K562 (cell line): ENCODE data around the gene MALRD1. TPM values are rescaled to one million over a fixed set of nuclear protein-coding genes. Genes with fewer than 3 reads are reported as not detected.

Experiments
- ATAC-seq: fragments of 200-7000 bp; cut with Tn5 transposase; 3 replicates; pipeline ENCODE4 v1.9.1; 2020; ENCODE audit warnings: moderate library complexity
- BruUV-seq: library from RNA; stranded (reverse); fragments of 400-500 nt; replicated peaks from 2 replicates; lab custom pipeline; 2021; lab: Mats Ljungman, UMichigan
- CTCF ChIA-PET: fragments of 300-600 bp; formaldehyde crosslinking; extraction: SDS; loops from one replicate; lab custom pipeline; 2021; ENCODE audit warnings: low intra/inter-chr PET ratio; lab: Yijun Ruan, JAX
- POLR2A ChIA-PET: fragments of 300-600, 350-650 bp; sonication (Branson Sonifier 250); formaldehyde crosslinking; extraction: SDS; loops from one replicate; lab custom pipeline; 2021; ENCODE audit warnings: antibody characterized with exemption, inconsistent platforms; lab: Yijun Ruan, JAX
- DNase-seq, 4 experiments: peaks; one replicate each; pipeline versions ENCODE4 v3.0.0 to v3.0.0-alpha.2; 2011 to 2018; ENCODE audit warnings: low spot score in 3 of 4, mixed read lengths in 3 of 4; ENCODE audit errors: extremely low read depth in 1 of 4
- FAIRE-seq: peaks from 2 replicates; lab custom pipeline; 2011; peaks lifted over from hg19 to GRCh38; lab: Jason Lieb, UNC
- H2AFZ ChIP-seq: 2 replicates; pipeline ENCODE4 v1.6.0; 2011; ENCODE audit warnings: low read depth, low read length, control low read depth, inconsistent platforms
- H3K27ac ChIP-seq: fragments of 200-600 bp; 3 replicates; pipeline ENCODE4 v1.8.0; 2011; ENCODE audit warnings: low read depth, mild to moderate bottlenecking, control low read depth, inconsistent platforms, low read length, moderate library complexity, mixed read lengths; ENCODE audit errors: extremely low read depth
- H3K27me3 ChIP-seq, 2 experiments: fragments of 300-600 bp in 1 of 2; 2 replicates in 1 of 2; 3 replicates in 1 of 2; pipeline versions ENCODE4 v1.6.0 to v1.8.0; 2011; ENCODE audit warnings: inconsistent platforms in 2 of 2, low read length in 2 of 2, mild to moderate bottlenecking in 1 of 2, mixed read lengths in 1 of 2, moderate library complexity in 1 of 2; ENCODE audit not compliant: control insufficient read depth in 2 of 2, insufficient read depth in 2 of 2
- H3K36me3 ChIP-seq: fragments of 300-600 bp; 3 replicates; pipeline ENCODE4 v1.8.0; 2011; ENCODE audit warnings: mild to moderate bottlenecking, low read length, inconsistent platforms; ENCODE audit not compliant: control insufficient read depth, insufficient read depth
- H3K4me1 ChIP-seq, 2 experiments: fragments of 200-600 bp in 1 of 2; replicated peaks in 1 of 2; 2 replicates in 1 of 2; 3 replicates in 1 of 2; pipeline versions ENCODE4 v1.5.1 to v1.8.0; 2011; ENCODE audit warnings: inconsistent platforms in 2 of 2, low read length in 2 of 2, mild to moderate bottlenecking in 1 of 2, mixed read lengths in 1 of 2, moderate library complexity in 1 of 2; ENCODE audit not compliant: control insufficient read depth in 2 of 2, insufficient read depth in 2 of 2
- H3K4me2 ChIP-seq: 2 replicates; pipeline ENCODE4 v1.6.1; 2011; ENCODE audit warnings: low read length, control low read depth, inconsistent platforms, mixed read lengths; ENCODE audit not compliant: insufficient read depth
- H3K4me3 ChIP-seq: fragments of 200-600 bp; sonication (generic), shearing (Covaris generic); 2 replicates; pipeline ENCODE4 v1.5.1; 2016; ENCODE audit warnings: control low read depth, inconsistent platforms
- H3K79me2 ChIP-seq: fragments of 200-600 bp; 3 replicates; pipeline ENCODE4 v1.8.0; 2011; ENCODE audit warnings: low read length, inconsistent platforms; ENCODE audit not compliant: control insufficient read depth, insufficient read depth
- H3K9ac ChIP-seq, 2 experiments: 2 replicates each; pipeline versions ENCODE4 v1.6.0 to v1.6.1; 2011; ENCODE audit warnings: low read depth in 2 of 2, low read length in 2 of 2, control low read depth in 1 of 2, inconsistent platforms in 1 of 2, mild to moderate bottlenecking in 1 of 2, mixed read lengths in 1 of 2; ENCODE audit not compliant: insufficient read depth in 1 of 2
- H3K9me1 ChIP-seq: one replicate; pipeline ENCODE4 v1.6.0; 2011; ENCODE audit warnings: inconsistent platforms, mild to moderate bottlenecking, low read length, moderate library complexity; ENCODE audit not compliant: control insufficient read depth, insufficient read depth
- H3K9me3 ChIP-seq: replicated peaks from 2 replicates; pipeline ENCODE4 v1.5.1; 2011; ENCODE audit warnings: low read depth, low read length, inconsistent platforms; ENCODE audit not compliant: control insufficient read depth, insufficient read depth
- H4K20me1 ChIP-seq: replicated peaks from 2 replicates; pipeline ENCODE4 v1.6.1; 2011; ENCODE audit warnings: low read length, inconsistent platforms, mixed read lengths; ENCODE audit not compliant: control insufficient read depth, insufficient read depth
- CHD2 ChIP-seq: IDR thresholded peaks from 2 replicates; pipeline ENCODE4 v1.6.1; 2011; ENCODE audit warnings: low read depth, low read length
- ELK3 ChIP-seq: fragments of 450-650 bp; formaldehyde crosslinking; IDR thresholded peaks from 2 replicates; pipeline ENCODE4 v1.4.0; 2020; ENCODE audit warnings: mild to moderate bottlenecking
- EZH2 ChIP-seq: IDR thresholded peaks from 2 replicates; pipeline ENCODE4 v1.6.1; 2012; ENCODE audit warnings: low read depth, mild to moderate bottlenecking, inconsistent platforms, low read length, borderline replicate concordance
- KAT8 ChIP-seq: fragments of 450-650 bp; IDR thresholded peaks from 2 replicates; pipeline ENCODE4 v1.6.1; 2016; ENCODE audit warnings: low read depth, mild to moderate bottlenecking
- MCM3 ChIP-seq: fragments of 450-650 bp; IDR thresholded peaks from 2 replicates; pipeline ENCODE4 v1.6.1; 2016
- NCOA2 ChIP-seq, 2 experiments: fragments of 450-650 bp; IDR thresholded peaks; 2 replicates each; pipeline ENCODE4 v1.6.1; 2018; ENCODE audit warnings: mild to moderate bottlenecking in 2 of 2, moderate library complexity in 1 of 2; ENCODE audit not compliant: partially characterized antibody in 2 of 2
- NFE2L1 ChIP-seq: fragments of 450-650 bp; IDR thresholded peaks from 2 replicates; pipeline ENCODE4 v1.6.1; 2016; ENCODE audit warnings: missing genetic modification characterization, low read depth, mild to moderate bottlenecking, missing compliant biosample characterization, moderate library complexity, borderline replicate concordance
- NR0B1 ChIP-seq: fragments of 450-650 bp; IDR thresholded peaks from one replicate; pipeline ENCODE4 v1.6.1; 2018; ENCODE audit warnings: mild to moderate bottlenecking, moderate library complexity; ENCODE audit not compliant: partially characterized antibody
- RAD21 ChIP-seq, 2 experiments: fragments of 250-450 bp in 1 of 2; fragments of 450-650 bp in 1 of 2; sonication (Bioruptor Pico) in 1 of 2; formaldehyde crosslinking in 1 of 2; IDR thresholded peaks in 1 of 2; conservative IDR thresholded peaks in 1 of 2; 2 replicates each; pipeline versions ENCODE4 v1.4.0 to v1.8.0; 2020 to 2022; ENCODE audit warnings: mild to moderate bottlenecking in 2 of 2, moderate library complexity in 1 of 2
- TSC22D4 ChIP-seq: fragments of 450-650 bp; IDR thresholded peaks from 2 replicates; pipeline ENCODE4 v1.6.1; 2016; ENCODE audit warnings: missing genetic modification characterization, missing biosample characterization, control low read depth
- U2AF2 ChIP-seq: fragments of 200-400 bp; formaldehyde crosslinking; optimal IDR thresholded peaks from 2 replicates; pipeline ENCODE3; 2017; ENCODE audit warnings: low read depth, mild to moderate bottlenecking, low read length
- ZNF23 ChIP-seq: fragments of 250-450 bp; sonication (Bioruptor Pico); IDR thresholded peaks from 2 replicates; pipeline ENCODE4 v1.4.0; 2020; ENCODE audit warnings: mild to moderate bottlenecking
- ZNF57 ChIP-seq: fragments of 450-650 bp; formaldehyde crosslinking; IDR thresholded peaks from 2 replicates; pipeline ENCODE4 v1.4.0; 2020; ENCODE audit warnings: mild to moderate bottlenecking, moderate library complexity
- WGBS: fragments of 100-300 bp; shearing (Covaris generic); methylation state at CpG from one replicate; pipeline ENCODE4 v1.1.6; 2016; ENCODE audit warnings: low coverage, mixed read lengths; ENCODE audit not compliant: insufficient coverage; ENCODE audit errors: missing lambda C conversion rate; 5-methylcytosine and 5-hydroxymethylcytosine counted together
- in situ Hi-C: fragments of 300-500 bp; cut with MboI; formaldehyde crosslinking; loops from 4 replicates; pipeline ENCODE4 v1.15.0; 2018; ENCODE audit warnings: inconsistent platforms, mixed read lengths
- intact Hi-C: fragments of 100-400 bp; cut with micrococcal nuclease; formaldehyde crosslinking; loops from 2 replicates; pipeline ENCODE4 v1.14.2; 2022
- polyA plus RNA-seq, 8 experiments: library from polyadenylated mRNA; depleted of rRNA in 4 of 8; stranded (reverse) in 5 of 8; unstranded in 3 of 8; fragments of >200 nt; fragmentation: Nextera tagmentation in 2 of 8; fragmentation: Illumina TruSeq in 1 of 8; extraction: Ambion mirVana in 2 of 8; extraction: Trizol in 1 of 8; gene quantifications; 2 replicates each; pipeline versions ENCODE4 v1.2.1 to v1.2.3, GENCODE V29; 2011 to 2014; ENCODE audit warnings: inconsistent platforms in 1 of 8, missing spikeins in 1 of 8
- total RNA-seq, 7 experiments: library from RNA; depleted of rRNA in 6 of 7; stranded (reverse); fragments of >200 nt in 6 of 7; fragmentation: Illumina TruSeq in 2 of 7; extraction: Trizol in 2 of 7; gene quantifications; 2 replicates each; pipeline versions ENCODE4 v1.2.1 to v1.2.3, GENCODE V29; 2011 to 2021; ENCODE audit warnings: low replicate concordance in 1 of 7

Gene MALRD1
- total and polyA plus RNA-seq, 9 of the 15 experiments (the other 6 are each of a cell fraction or from before 2014, with no cell fraction given), result not detected

GRCh38 chr10:19412531-19412930, 363.9 kb downstream of the MALRD1 start:
- H3K27me3 ChIP-seq, result no peaks in the 10 kb centered on the region
- H3K9ac ChIP-seq, result no peak overlapping the region
- H3K9me3 ChIP-seq, result no peaks in the 10 kb centered on the region
- DNase-seq, result no peak
- TF ChIP-seq RAD21 (CRISPR knock-in tag; conservative IDR thresholded peaks at IDR 0.05 in 1 of 2, IDR thresholded peaks at IDR 0.05 in 1 of 2) (peak in 1 of 2 experiments; percentile 41; a peak in 2 of 4 replicates), ZNF23 (CRISPR knock-in tag) (no peak)
- ChIA-PET CTCF (no interaction called here), POLR2A (no interaction called here)
- no peaks in the 10 kb centered on the region for H3K79me2 ChIP-seq
- H4K20me1 ChIP-seq, result no peaks in the 10 kb centered on the region
- H2AFZ ChIP-seq, result no peak overlapping the region
- no peak overlapping the region for H3K27ac ChIP-seq
- H3K36me3 ChIP-seq, result no peaks in the 10 kb centered on the region
- no peaks in the 10 kb centered on the region for H3K9me1 ChIP-seq
- FAIRE-seq, result no peak
- ATAC-seq, result no peak
- H3K4me1 ChIP-seq, result no peaks in the 10 kb centered on the region
- in situ Hi-C loops, result no loop called here
- intact Hi-C loops, result no loop called here
- H3K4me3 ChIP-seq, result no peak overlapping the region
- BruUV-seq, result no TSS peak
- no peak overlapping the region for H3K4me2 ChIP-seq

GRCh38 chr10:19416164-19416563, 367.6 kb downstream of the MALRD1 start:
- intact Hi-C loops, result no loop called here
- Histone ChIP-seq H3K4me2 (no peak overlapping the region), H3K36me3 (no peaks in the 10 kb centered on the region), H3K27ac (no peak overlapping the region), H3K9ac (no peak overlapping the region), H3K79me2 (no peaks in the 10 kb centered on the region), H3K27me3 (no peaks in the 10 kb centered on the region), H3K9me3 (no peaks in the 10 kb centered on the region), H3K4me3 (no peak overlapping the region), H3K9me1 (no peaks in the 10 kb centered on the region), H2AFZ (no peak overlapping the region), H3K4me1 (no peaks in the 10 kb centered on the region), H4K20me1 (no peaks in the 10 kb centered on the region)
- no peak for DNase-seq
- BruUV-seq, result no TSS peak
- in situ Hi-C loops, result no loop called here
- FAIRE-seq, result no peak
- ChIA-PET POLR2A (no interaction called here), CTCF (no interaction called here)
- ATAC-seq, result no peak
- WGBS, result 0% methylated on average over 1 of the region's 1 CpG
- TF ChIP-seq CHD2 (no peak), NR0B1 (no peak), TSC22D4 (no peak), EZH2 (no peak), NFE2L1 (tag) (no peak), MCM3 (no peak), ELK3 (no peak), U2AF2 (no peak), NCOA2 (IDR thresholded peaks at IDR 0.05; ENCODE audit: partially characterized antibody in 2 of 2) (no peak), KAT8 (no peak), ZNF57 (CRISPR knock-in tag) (no peak)
